Urinary bladder (tissue), 4 donors: Measurements from ENCODE around the gene KLHL2. TPM values are rescaled to one million over a fixed set of nuclear protein-coding genes. Genes with fewer than 3 reads are reported as not detected.
"Not testable (repeated sequence)": the region's sequence is repeated elsewhere in the genome, so short reads cannot be mapped to it uniquely, and the experiment has no call there.

ENCODE experiments used
- DNase-seq: peaks from one replicate; pipeline ENCODE4 v3.0.0-alpha.2; 2015; ENCODE audit errors: extremely low spot score
- H3K27ac ChIP-seq: one replicate; pipeline ENCODE4 v1.5.1; 2013; ENCODE audit warnings: low read depth, mild to moderate bottlenecking, moderate library complexity
- H3K36me3 ChIP-seq: one replicate; pipeline ENCODE4 v1.6.1; 2013; ENCODE audit warnings: mild to moderate bottlenecking, moderate library complexity; ENCODE audit not compliant: insufficient read depth
- H3K4me1 ChIP-seq: one replicate; pipeline ENCODE4 v1.6.1; 2013; ENCODE audit warnings: mild to moderate bottlenecking, moderate library complexity; ENCODE audit not compliant: insufficient read depth
- H3K4me3 ChIP-seq: one replicate; pipeline ENCODE4 v1.5.1; 2013; ENCODE audit warnings: low read depth, low read length
- WGBS: extraction: QIAGEN DNeasy Blood & Tissue Kit; methylation state at CpG from one replicate; pipeline ENCODE4 v1.1.7; 2013; 5-methylcytosine and 5-hydroxymethylcytosine counted together
- polyA plus RNA-seq: library from polyadenylated mRNA; stranded (reverse); fragments of 200-250 nt; gene quantifications from one replicate; pipeline ENCODE4 v1.2.3, GENCODE V29; 2013
- total RNA-seq: library from RNA; depleted of rRNA; stranded (reverse); fragments of >200 nt; gene quantifications from one replicate; pipeline ENCODE4 v1.2.3, GENCODE V29; 2014
- donor health status: healthy with polysubstance abuse.
- donor health status: healthy.

KLHL2 gene
- total and polyA plus RNA-seq, 2 donors, result 13.7 to 16.6 TPM

- not testable (repeated sequence) for DNase-seq
Observed at GRCh38 chr4:165229490-165230200, 22.3 kb downstream of the KLHL2 start.

GRCh38 chr4:165232623-165233433 is 25.5 kb downstream of the KLHL2 start:
- H3K4me1 ChIP-seq, H3K4me3 ChIP-seq, DNase-seq, H3K27ac ChIP-seq, H3K36me3 ChIP-seq: not testable (repeated sequence)
- WGBS, result 89% methylated on average over 4 of the region's 4 CpGs

More at GRCh38 chr4:165229490-165230200, 22.3 kb downstream of the KLHL2 start:
- WGBS, result 84% methylated on average over 4 of the region's 4 CpGs
- H3K4me1 ChIP-seq, H3K27ac ChIP-seq, H3K4me3 ChIP-seq, H3K36me3 ChIP-seq: not testable (repeated sequence)

GRCh38 chr4:165234766-165235165 is 27.4 kb downstream of the KLHL2 start:
- Histone ChIP-seq H3K4me3 (no peak overlapping the region), H3K36me3 (no peaks in the 10 kb centered on the region), H3K4me1 (no peaks in the 10 kb centered on the region), H3K27ac (no peak overlapping the region)
- no peak for DNase-seq
- WGBS, result 95% methylated on average over 5 of the region's 5 CpGs

- H3K4me3 ChIP-seq, H3K27ac ChIP-seq, H3K36me3 ChIP-seq, DNase-seq, H3K4me1 ChIP-seq: not testable (repeated sequence)
- WGBS, result no CpG with 5 or more reads among the region's 1 CpG
Observed at GRCh38 chr4:165236852-165237251, 29.5 kb downstream of the KLHL2 start.

GRCh38 chr4:165238041-165238640 is 30.8 kb downstream of the KLHL2 start:
- not testable (repeated sequence) for H3K4me3 ChIP-seq, H3K36me3 ChIP-seq, H3K4me1 ChIP-seq, DNase-seq, H3K27ac ChIP-seq
- 63% methylated on average over 5 of the region's 5 CpGs for WGBS

- not testable (repeated sequence) for H3K4me1 ChIP-seq, H3K36me3 ChIP-seq, H3K27ac ChIP-seq, DNase-seq, H3K4me3 ChIP-seq
Observed at GRCh38 chr4:165240761-165241160, 33.4 kb downstream of the KLHL2 start.

GRCh38 chr4:165244148-165244547 is 36.8 kb downstream of the KLHL2 start:
- WGBS, result 80% methylated on average over 2 of the region's 2 CpGs
- DNase-seq, result not testable (repeated sequence)

GRCh38 chr4:165244587-165245186 is 37.3 kb downstream of the KLHL2 start:
- not testable (repeated sequence) for DNase-seq, H3K27ac ChIP-seq, H3K36me3 ChIP-seq, H3K4me1 ChIP-seq, H3K4me3 ChIP-seq
- 93% methylated on average over 10 of the region's 10 CpGs for WGBS

More at GRCh38 chr4:165244148-165244547, 36.8 kb downstream of the KLHL2 start:
- not testable (repeated sequence) for H3K4me1 ChIP-seq, H3K36me3 ChIP-seq, H3K4me3 ChIP-seq, H3K27ac ChIP-seq

- DNase-seq, result no peak
- Histone ChIP-seq H3K4me3 (no peak overlapping the region), H3K4me1 (no peaks in the 10 kb centered on the region), H3K36me3 (no peaks in the 10 kb centered on the region), H3K27ac (no peak overlapping the region)
- 87% methylated on average over 3 of the region's 3 CpGs for WGBS
Observed at GRCh38 chr4:165248102-165248501, 40.7 kb downstream of the KLHL2 start.

GRCh38 chr4:165248904-165249303 is 41.5 kb downstream of the KLHL2 start:
- WGBS, result 97% methylated on average over 1 of the region's 1 CpG
- not testable (repeated sequence) for H3K4me1 ChIP-seq, H3K27ac ChIP-seq, H3K4me3 ChIP-seq, DNase-seq, H3K36me3 ChIP-seq

- H3K27ac ChIP-seq, H3K4me1 ChIP-seq, H3K36me3 ChIP-seq, DNase-seq, H3K4me3 ChIP-seq: not testable (repeated sequence)
- WGBS, result 95% methylated on average over 3 of the region's 3 CpGs
Observed at GRCh38 chr4:165254771-165255170, 47.4 kb downstream of the KLHL2 start.

- H3K36me3 ChIP-seq, H3K27ac ChIP-seq, H3K4me1 ChIP-seq, H3K4me3 ChIP-seq, DNase-seq: not testable (repeated sequence)
- 63% methylated on average over 4 of the region's 4 CpGs for WGBS
Observed at GRCh38 chr4:165255439-165255838, 48.1 kb downstream of the KLHL2 start.

- H3K4me1 ChIP-seq, H3K27ac ChIP-seq, H3K4me3 ChIP-seq, H3K36me3 ChIP-seq, DNase-seq: not testable (repeated sequence)
- WGBS, result 53% methylated on average over 7 of the region's 7 CpGs
Observed at GRCh38 chr4:165256074-165256659, 48.8 kb downstream of the KLHL2 start.
